Gastrocnemius medialis (tissue), 4 donors: Measurements from ENCODE around the gene LHFPL5.

Source experiments
- CTCF ChIP-seq, 5 experiments: fragments of 450-650 bp in 3 of 5; fragments of 200-600 bp in 2 of 5; sonication (generic) in 2 of 5; IDR thresholded peaks in 4 of 5; conservative IDR thresholded peaks in 1 of 5; 1 replicate in 4 of 5; 2 replicates in 1 of 5; pipeline ENCODE4 v1.5.1; 2016 to 2019; ENCODE audit warnings: antibody characterized with exemption in 5 of 5, mild to moderate bottlenecking in 3 of 5, moderate library complexity in 3 of 5
- POLR2A ChIP-seq, 2 donors: fragments of 450-650 bp; IDR thresholded peaks; one replicate each; pipeline ENCODE4 v1.6.1; 2017; ENCODE audit warnings: antibody characterized with exemption in 2 of 2, mild to moderate bottlenecking in 2 of 2, moderate library complexity in 2 of 2

- no peak for TF ChIP-seq POLR2A (IDR thresholded peaks at IDR 0.05)
- no peak for TF ChIP-seq CTCF (IDR thresholded peaks at IDR 0.05 in 4 of 5, conservative IDR thresholded peaks at IDR 0.05 in 1 of 5)
These were observed 6.0 kb downstream of the LHFPL5 start for GRCh38 chr6:35810971-35811698.
